GM12874 (cell line): Measurements from ENCODE around the gene RIPK4.

ENCODE experiments used
- TF ChIP-seq, protein P1 (sequence below): IDR thresholded peaks from 2 replicates; pipeline ENCODE4 v1.5.1; 2011; ENCODE audit warnings: low read depth, mild to moderate bottlenecking, control low read depth, low read length, moderate library complexity; ENCODE audit not compliant: insufficient read depth

Gene RIPK4

DNA sequence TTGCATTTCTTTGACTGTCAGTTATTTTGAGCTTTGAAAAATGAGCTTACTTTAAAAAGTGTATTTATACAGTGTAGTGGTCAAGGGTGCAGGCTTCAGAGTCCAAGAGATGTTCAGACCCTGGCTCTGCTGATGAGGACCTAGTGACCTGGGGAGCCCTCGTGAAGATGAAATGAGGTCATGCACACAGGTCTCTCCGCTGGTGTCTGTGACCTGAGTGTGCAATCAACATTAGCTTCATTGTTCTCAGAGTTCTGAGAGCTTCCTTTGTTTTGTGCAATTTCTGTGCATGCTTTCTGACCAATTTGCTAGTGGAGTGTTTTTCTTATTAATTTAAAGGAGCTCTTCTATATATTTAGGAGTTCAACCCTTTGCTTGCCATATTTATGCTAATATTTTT is 71.3 kb downstream of the RIPK4 start:
- TF ChIP-seq, protein P1, sequence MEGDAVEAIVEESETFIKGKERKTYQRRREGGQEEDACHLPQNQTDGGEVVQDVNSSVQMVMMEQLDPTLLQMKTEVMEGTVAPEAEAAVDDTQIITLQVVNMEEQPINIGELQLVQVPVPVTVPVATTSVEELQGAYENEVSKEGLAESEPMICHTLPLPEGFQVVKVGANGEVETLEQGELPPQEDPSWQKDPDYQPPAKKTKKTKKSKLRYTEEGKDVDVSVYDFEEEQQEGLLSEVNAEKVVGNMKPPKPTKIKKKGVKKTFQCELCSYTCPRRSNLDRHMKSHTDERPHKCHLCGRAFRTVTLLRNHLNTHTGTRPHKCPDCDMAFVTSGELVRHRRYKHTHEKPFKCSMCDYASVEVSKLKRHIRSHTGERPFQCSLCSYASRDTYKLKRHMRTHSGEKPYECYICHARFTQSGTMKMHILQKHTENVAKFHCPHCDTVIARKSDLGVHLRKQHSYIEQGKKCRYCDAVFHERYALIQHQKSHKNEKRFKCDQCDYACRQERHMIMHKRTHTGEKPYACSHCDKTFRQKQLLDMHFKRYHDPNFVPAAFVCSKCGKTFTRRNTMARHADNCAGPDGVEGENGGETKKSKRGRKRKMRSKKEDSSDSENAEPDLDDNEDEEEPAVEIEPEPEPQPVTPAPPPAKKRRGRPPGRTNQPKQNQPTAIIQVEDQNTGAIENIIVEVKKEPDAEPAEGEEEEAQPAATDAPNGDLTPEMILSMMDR: no peak

DNA sequence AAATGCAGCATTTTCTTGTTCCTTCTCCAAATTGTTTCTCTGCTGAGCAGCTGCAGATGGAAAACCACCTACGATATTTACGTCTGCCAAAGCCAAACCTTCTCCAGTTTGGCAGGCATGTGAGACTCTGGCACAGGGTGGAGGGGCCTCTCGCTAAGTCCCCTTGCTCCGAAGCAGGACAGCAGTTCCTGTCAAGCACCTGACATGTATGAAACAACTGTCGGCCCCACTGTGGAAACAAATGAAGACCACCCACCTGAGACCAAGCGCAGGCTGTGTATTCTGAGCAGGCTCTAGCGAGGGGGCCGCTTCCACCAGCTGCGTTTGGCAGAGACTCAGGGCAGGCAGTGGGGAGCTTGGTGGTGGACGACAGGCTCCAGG is 74.7 kb downstream of the RIPK4 start:
- TF ChIP-seq, protein P1: no peak

DNA sequence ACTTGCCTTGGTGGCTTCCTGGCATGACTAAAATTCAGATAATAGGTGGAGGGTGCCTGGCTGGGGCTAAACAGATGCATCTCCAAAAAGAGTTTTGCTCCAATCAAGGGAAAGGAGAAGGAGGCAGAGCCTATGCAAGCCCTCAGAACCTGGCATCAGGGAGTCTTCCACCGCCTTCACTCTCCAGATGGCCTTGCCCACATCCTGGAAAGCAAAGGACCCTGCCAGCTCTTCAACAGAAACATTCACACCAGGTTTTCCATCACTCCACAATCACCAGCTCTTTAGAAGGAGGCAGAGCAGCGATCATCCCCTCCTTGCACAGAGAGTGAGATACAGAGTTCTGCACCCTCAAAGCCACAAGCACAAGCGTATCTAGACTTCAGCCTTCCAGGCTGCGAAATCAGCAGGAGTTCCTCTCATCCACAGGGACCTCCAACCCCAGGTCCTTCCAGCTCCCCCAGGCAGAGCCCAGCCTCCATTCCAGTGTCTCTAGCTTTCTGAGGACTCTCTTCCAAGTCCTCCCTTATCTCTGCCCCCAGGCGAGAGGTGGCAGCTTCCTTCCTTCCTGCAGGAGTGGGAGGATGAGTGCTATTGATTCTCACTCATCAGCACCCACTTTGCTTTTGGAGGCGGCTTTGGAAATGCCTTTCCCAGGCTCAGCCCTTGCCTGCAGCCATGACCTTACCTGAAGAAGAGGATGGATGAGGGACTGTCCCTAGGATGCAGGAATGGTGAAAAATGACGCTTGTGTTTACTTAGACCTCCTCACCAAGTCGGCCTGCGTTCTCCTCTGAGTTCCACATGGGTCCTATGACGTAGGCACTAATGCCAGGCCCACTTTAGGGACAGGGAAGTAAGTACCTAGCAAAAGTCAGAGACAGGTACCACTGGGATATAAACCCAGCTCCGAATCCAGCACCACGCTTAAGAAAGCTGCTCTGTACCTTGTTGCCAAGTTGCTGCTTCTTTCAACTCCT is 75.4 kb downstream of the RIPK4 start:
- TF ChIP-seq, protein P1: no peak
